ENCODE data around the gene LHPP.
"Not testable (repeated sequence)": the region's sequence is repeated elsewhere in the genome, so short reads cannot be mapped to it uniquely, and the experiment has no call there.

LHPP gene

DNA sequence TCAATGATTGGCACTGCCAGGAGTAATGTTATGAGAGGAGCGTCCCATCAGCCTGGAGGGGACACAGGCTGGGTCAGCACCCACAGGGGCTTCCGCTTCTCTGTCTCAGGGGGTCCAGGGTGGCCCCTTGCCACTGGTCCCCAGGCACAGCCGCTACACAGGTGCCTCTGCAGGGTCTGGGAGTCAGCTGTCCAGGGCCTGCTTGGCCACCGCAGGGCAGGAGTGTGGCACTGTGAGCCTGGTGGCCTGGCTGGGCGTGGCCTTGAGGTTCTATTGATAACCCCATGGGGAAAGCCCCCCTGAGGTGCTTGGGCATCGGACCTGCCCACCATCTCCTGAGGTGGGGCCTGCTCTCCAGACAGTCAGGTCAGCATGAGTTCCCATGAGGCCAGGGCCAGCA lies 136.6 kb downstream of the LHPP start:
- no peak for DNase-seq

DNA sequence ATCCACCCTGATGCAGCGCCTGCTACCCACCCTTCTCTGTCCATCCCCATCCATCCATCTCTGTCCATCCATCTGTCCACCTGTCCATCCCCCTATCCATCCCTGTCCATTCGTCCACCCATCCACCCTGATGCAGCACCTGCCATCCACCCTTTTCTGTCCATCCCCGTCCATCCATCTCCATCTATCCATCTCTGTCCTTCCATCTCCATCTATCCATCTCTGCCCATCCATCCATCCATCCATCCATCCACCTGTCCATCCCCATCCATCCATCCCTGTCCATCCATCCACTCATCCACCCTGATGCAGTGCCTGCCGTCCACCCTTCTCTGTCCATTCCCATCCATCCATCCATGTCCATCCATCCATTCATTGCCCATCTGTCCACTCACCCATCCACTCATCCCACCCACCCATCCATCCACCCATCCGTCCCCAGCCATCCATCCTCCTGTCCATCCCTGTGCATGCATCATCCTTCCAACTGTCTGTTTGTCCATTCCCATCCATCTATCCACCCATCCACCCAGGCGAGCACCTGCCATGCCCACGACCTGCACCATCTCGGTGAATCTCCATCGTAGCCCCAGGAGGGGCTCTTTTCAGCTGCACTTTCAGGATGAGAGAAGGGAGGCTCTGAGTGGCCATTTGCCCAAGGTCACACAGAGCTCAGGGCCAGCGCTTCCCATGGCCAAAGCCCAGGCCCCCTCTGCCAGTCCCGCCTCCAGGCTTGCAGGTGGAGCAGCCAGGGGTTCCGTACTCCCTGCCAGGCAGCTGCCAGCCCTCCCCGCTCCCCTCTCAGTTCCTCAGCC lies 137.4 kb downstream of the LHPP start:
- DNase-seq: no peak

DNA sequence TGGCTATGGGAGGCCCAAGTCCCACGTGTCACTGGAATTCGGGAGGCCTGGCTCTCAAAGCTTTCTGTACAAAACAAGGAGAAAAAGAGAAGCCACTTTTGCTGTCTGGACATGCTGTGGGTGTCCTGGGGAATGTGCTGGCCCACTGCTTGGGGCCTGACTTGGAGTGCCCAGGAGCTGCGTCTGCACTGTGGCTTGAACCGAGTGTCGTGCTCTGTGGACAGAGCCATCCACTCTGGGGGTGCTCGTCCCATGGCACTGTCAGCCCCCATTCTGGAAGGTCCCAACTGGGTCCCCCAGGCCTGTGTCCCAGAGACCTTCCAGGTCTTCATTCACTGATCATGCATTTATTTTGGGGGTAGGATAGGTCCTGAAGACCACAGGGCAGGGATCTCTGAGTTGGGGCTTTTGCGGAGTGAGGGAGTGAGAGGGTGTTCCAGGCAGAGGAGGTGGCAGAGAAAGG lies 138.0 kb downstream of the LHPP start:
- no peak for DNase-seq

DNA sequence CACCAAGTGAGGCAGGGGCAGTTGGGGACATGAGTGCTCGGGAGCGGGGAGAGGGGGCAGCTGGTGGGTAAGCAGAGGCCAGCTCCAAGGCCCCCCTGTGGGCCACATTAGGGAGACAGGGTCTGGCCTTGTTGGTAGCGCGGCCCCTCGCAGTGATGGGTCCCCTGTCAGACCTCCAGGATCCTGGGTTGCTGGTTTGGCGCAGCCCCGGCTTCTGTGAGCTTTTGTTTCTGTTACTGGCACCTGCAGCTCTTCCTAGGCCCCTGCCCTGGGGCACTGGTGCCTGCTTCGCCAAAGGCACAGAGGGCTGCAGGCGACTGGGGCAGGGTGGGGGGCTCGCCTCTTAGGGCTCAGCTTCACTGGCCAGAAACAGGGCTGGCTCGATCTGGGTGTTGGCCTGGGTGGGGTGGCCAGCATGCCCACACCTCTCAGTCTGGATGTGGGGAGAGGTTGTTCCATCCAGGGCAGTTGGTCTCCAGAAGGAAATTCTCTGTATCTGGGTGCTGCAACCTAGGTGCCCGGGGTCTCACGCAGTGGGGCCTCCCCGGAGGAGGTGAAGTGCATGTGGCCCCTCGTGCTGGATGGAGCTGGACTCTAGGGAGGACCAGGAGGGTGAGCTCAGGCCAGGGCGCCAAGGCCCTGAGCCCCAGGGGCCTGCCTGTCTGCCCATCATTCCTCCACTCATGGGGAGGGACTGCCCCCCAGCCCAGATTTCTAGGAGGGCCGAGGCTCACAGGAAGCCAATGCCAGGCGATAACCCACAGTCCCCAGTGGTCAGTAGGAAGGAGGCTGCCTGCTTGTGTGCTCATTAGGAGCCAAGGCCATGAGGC lies 138.6 kb downstream of the LHPP start:
- DNase-seq: no peak

GRCh38 chr10:124601016-124601415 lies 139.4 kb downstream of the LHPP start:
- no peak for DNase-seq

- DNase-seq: no peak
These were observed 140.0 kb downstream of the LHPP start for GRCh38 chr10:124601431-124602120.

GRCh38 chr10:124602121-124602561 lies 140.5 kb downstream of the LHPP start:
- no peak for DNase-seq

DNA sequence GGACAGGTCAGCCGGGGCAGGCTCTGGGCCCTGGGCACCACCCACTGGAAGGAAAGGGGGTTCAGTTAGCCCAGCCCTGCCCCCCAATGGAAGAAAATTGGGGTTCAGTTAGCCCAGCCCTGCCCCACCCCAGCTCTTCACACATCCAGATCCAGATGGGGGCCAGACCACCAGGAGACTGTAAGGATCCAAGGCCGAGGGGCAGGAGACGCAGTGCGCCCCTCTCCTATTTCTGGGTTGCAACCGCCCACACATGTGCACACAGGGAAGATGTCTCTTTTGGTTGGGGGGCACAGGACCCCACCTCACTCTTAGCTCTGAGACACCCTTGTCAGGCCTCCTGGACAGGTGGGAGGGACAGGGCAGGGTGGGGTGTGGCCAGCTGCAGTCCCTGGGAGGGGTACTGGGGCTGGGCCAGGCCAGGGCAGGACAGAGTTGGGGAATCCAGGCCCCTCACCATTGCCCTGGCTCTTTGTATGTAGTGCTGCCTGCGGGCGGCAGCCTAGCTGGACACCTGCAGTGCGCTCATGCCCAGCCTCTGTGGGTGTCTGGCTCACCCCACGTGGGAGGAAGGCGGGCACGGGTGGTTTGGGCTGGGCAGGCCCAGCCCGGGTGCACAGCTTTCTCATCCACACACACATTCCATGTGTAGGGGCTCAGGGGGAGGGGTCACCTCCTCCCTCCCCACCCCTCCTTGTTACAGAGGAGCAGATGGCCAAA lies 141.2 kb downstream of the LHPP start:
- DNase-seq: no peak

- no peak for DNase-seq
These were observed 142.0 kb downstream of the LHPP start for GRCh38 chr10:124603376-124604213.

- no peak for DNase-seq
These were observed 142.8 kb downstream of the LHPP start for GRCh38 chr10:124604214-124605000.

- no peak for DNase-seq
These were observed 143.4 kb downstream of the LHPP start for GRCh38 chr10:124605001-124605370.

DNA sequence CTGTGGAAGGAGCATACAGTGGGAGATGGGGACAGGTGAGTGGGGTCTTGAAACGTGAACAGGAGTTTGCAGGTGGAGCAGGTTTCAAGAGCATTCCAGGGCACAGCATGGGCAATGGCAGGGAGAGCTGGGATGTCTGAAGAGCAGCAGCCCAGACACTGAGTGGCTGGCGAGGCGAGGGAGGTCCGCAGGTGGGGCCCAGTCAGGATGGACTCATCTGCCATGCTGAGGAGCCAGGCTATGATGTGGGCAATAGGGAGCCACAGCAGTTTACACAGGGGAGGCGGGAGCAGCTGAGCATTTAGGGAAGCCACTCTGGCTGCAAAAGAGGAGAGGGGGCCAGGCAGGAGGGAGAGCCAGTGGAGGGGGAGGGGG lies 143.8 kb downstream of the LHPP start:
- no peak for DNase-seq

DNA sequence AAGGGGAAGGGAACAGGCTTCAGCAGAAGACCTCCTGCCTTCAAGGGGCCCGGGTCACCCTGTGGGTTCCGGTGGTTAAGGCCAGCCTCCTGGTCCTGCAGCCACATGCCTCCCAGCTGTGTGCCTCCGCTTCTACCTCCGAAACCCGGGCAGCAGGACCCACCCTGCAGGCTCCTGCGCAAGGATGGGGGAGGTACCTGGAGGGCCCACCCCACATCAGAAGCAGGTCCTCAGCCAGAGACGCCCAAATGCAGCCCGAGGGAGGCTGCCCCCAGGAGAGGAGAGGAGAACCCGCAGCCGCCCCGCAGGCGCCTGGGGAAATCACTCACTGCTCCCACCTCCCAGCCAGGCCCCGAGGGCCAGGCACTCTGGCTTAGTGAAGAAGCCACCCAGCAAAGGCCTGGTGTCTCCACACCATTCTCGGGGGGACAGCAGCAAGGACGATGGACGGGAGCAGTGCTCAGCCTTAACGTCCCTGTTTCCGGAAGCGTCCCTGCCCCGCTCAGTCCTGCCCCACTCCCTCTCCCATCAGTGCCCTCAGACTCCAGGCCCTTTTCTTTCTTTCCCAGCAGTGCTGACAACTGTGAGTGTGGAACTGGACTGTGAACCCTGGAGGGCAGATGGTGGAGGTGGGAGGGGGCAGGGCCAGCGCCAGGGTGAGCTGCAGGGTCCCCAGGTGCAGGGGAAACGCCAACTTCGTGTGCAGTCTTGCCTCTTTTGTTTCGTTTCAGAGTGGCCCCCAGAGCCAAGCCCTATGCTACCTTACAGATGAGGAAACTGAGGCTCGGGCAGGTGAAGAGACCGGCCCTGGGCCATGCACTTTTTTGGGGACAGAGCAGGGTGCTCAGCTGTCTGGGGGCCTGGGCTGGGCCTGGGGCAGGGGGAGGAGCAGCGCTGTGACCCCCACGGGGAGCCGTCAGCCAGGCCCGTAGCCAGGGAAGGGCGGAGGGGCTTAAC lies 144.5 kb downstream of the LHPP start:
- DNase-seq: no peak

- no peak for DNase-seq
These were observed 145.2 kb downstream of the LHPP start for GRCh38 chr10:124606822-124607221.

GRCh38 chr10:124607693-124608092 lies 146.1 kb downstream of the LHPP start:
- DNase-seq: no peak

DNA sequence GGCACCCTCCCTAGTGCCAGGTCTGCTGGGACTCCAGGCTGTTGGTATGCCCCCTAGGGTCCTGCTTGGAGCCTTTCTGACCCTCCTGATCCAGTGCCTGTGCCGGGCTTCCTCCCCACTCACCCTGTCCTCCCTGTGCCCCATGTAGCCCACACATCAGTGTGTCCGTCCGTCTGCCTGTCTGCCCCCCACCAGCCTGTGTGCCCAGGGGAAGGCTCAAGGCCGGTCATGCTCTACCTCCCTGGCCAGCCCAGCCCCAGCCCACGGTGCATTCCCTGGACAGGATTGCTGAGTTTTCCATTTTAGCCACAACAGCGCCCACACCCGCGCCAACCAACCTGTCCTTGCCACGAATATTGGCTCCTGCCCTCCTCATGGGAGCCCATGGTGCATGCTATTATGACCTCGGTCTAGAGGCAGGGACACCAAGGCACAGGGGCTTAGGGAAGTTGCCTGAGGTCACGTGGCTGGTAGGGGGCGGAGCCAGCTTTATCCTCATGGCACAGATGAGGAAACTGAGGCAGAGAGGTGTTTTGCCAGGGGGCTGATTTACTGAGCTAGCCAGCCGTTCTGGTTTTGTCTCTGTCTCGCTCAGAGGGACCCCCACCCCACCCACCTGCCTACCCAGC lies 146.6 kb downstream of the LHPP start:
- DNase-seq: no peak

- DNase-seq: no peak
These were observed 148.1 kb downstream of the LHPP start for GRCh38 chr10:124609698-124610097.

DNA sequence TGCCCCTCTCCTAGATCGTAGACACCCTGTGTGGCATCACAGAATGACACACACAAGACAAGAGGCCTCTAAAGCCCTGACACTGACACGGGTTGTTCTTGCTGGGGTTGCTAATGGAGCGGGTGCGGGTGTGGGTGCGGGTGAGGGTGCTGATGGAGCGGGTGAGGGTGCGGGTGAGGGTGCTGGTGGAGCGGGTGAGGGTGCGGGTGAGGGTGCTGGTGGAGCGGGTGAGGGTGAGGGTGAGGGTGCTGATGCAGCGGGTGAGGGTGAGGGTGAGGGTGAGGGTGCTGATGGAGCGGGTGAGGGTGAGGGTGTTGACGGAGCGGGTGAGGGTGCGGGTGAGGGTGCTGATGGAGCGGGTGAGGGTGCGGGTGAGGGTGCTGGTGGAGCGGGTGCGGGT lies 148.6 kb downstream of the LHPP start:
- DNase-seq: not testable (repeated sequence)

GRCh38 chr10:124610851-124611250 lies 149.2 kb downstream of the LHPP start:
- not testable (repeated sequence) for DNase-seq

All from activated CD4-positive, alpha-beta T cell treated with anti-CD3 and anti-CD28 coated beads for 1 hour (primary cell).